ENCODE measurements around the gene EPN3. TPM values are rescaled to one million over a fixed set of nuclear protein-coding genes. Genes with fewer than 3 reads are reported as not detected.

The EPN3 gene
- total RNA-seq, 4 donors from 2014 or later, result 0.30 to 41.1 TPM; not detected in 2

GRCh38 chr17:50541402-50541715, 8.8 kb downstream of the EPN3 start:
- no peak for DNase-seq
- intact Hi-C loops (cut with DNase I; ENCODE audit: low total_unique reads), result loop anchor here (10.0 kb wide), 1 partner anchor 143 kb away; no protein-coding TSS in a partner anchor
- Histone ChIP-seq H3K9me3 (no peaks in the 10 kb centered on the region), H3K36me3 (no peaks in the 10 kb centered on the region), H3K4me3 (peak overlapping the region; percentile 28 to 47), H3K27me3 (no peaks in the 10 kb centered on the region), H3K27ac (peak overlapping the region; percentile 67 to 70), H3K4me1 (peaks cover 4 to 11% of the 10 kb centered on the region in 2 donors)
- TF ChIP-seq CTCF (IDR thresholded peaks at IDR 0.05) (no peak), POLR2A (IDR thresholded peaks at IDR 0.05) (no peak)

- H3K4me3 ChIP-seq, result peak overlapping the region; percentile 28 to 47
- intact Hi-C loops (cut with DNase I; ENCODE audit: low total_unique reads), result loop anchor here (10.0 kb wide), 1 partner anchor 143 kb away; no protein-coding TSS in a partner anchor
- H3K36me3 ChIP-seq, result no peaks in the 10 kb centered on the region
- no peaks in the 10 kb centered on the region for H3K27me3 ChIP-seq
- DNase-seq, result peak; percentile 79 to 89
- TF ChIP-seq CTCF (IDR thresholded peaks at IDR 0.05), result peak in 3 of 4 experiments; percentile 28 to 49 (median 36)
- peak; percentile 29 to 74 for TF ChIP-seq POLR2A (IDR thresholded peaks at IDR 0.05)
- H3K4me1 ChIP-seq, result peaks cover 4 to 11% of the 10 kb centered on the region in 2 donors
- H3K27ac ChIP-seq, result peak overlapping the region; percentile 67 to 70
- H3K9me3 ChIP-seq, result no peaks in the 10 kb centered on the region
Measured at GRCh38 chr17:50541716-50542688, 9.5 kb downstream of the EPN3 start.

- Histone ChIP-seq H3K9me3 (no peaks in the 10 kb centered on the region), H3K4me1 (peaks cover 4 to 11% of the 10 kb centered on the region in 2 donors), H3K27me3 (no peaks in the 10 kb centered on the region), H3K36me3 (no peaks in the 10 kb centered on the region), H3K27ac (no peak overlapping the region), H3K4me3 (peak overlapping the region in 1 of 2 donors; percentile 47)
- no peak for DNase-seq
- no peak for TF ChIP-seq CTCF (IDR thresholded peaks at IDR 0.05)
- TF ChIP-seq POLR2A (IDR thresholded peaks at IDR 0.05), result no peak
- intact Hi-C loops (cut with DNase I; ENCODE audit: low total_unique reads), result loop anchor here (10.0 kb wide), 1 partner anchor 142 kb away; no protein-coding TSS in a partner anchor
Measured at GRCh38 chr17:50542795-50543774, 10.6 kb downstream of the EPN3 start.

GRCh38 chr17:50544516-50544915, 12.0 kb downstream of the EPN3 start:
- TF ChIP-seq POLR2A (IDR thresholded peaks at IDR 0.05) (no peak), CTCF (IDR thresholded peaks at IDR 0.05) (no peak)
- H3K4me3 ChIP-seq, result no peak overlapping the region
- H3K9me3 ChIP-seq, result no peaks in the 10 kb centered on the region
- DNase-seq, result no peak
- H3K36me3 ChIP-seq, result no peaks in the 10 kb centered on the region
- peaks cover 4 to 11% of the 10 kb centered on the region in 2 donors for H3K4me1 ChIP-seq
- no peaks in the 10 kb centered on the region for H3K27me3 ChIP-seq
- no peak overlapping the region for H3K27ac ChIP-seq
- intact Hi-C loops (cut with DNase I; ENCODE audit: low total_unique reads), result loop anchor here (10.0 kb wide), 1 partner anchor 140 kb away; no protein-coding TSS in a partner anchor

All from uterus (tissue), 4 donors.